ENCODE data around the gene ZNF469.
"Not testable (repeated sequence)": the region's sequence is repeated elsewhere in the genome, so short reads cannot be mapped to it uniquely, and the experiment has no call there.

ZNF469 gene

DNA sequence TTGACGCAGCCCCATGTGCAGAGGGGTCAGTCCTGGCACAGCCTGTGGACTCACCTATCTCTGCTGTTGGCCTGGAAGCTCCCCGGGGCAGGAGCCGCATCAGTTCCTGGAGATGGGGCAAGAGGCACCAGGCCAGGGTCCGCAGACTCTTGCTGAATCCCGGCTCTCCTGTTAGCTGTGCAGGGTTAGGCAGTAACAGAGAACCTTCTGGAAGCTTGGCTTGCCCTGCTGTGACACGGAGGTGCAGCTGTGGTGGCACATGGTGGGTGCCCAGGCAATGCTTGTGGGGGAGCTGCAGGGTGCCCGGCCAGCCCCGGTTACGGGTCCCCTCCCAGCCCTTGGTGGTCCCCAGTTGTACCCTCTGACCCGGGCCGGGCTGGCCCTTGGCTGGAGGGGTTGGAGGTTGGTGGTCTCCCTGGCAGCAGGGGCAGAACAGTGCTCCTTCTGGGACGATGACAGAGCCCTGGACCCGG, 26.0 kb upstream of the ZNF469 start:
- no peaks in the 10 kb centered on the region for H3K79me2 ChIP-seq (ENCODE audit: low read length)
- H3K4me2 ChIP-seq (ENCODE audit: low read length) = no peak overlapping the region
- H3K9me3 ChIP-seq (ENCODE audit: insufficient read depth, low read length) = peaks cover 2% of the 10 kb centered on the region; the same call in 1 of the 2 replicates
- H3K27me3 ChIP-seq (ENCODE audit: low read depth, low read length) = peaks cover 5% of the 10 kb centered on the region; the same call in 1 of the 2 replicates
- no peak for TF ChIP-seq EZH2phosphoT487 (IDR thresholded peaks at IDR 0.05; ENCODE audit: low read depth)
- TF ChIP-seq, protein P1, sequence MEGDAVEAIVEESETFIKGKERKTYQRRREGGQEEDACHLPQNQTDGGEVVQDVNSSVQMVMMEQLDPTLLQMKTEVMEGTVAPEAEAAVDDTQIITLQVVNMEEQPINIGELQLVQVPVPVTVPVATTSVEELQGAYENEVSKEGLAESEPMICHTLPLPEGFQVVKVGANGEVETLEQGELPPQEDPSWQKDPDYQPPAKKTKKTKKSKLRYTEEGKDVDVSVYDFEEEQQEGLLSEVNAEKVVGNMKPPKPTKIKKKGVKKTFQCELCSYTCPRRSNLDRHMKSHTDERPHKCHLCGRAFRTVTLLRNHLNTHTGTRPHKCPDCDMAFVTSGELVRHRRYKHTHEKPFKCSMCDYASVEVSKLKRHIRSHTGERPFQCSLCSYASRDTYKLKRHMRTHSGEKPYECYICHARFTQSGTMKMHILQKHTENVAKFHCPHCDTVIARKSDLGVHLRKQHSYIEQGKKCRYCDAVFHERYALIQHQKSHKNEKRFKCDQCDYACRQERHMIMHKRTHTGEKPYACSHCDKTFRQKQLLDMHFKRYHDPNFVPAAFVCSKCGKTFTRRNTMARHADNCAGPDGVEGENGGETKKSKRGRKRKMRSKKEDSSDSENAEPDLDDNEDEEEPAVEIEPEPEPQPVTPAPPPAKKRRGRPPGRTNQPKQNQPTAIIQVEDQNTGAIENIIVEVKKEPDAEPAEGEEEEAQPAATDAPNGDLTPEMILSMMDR (IDR thresholded peaks at IDR 0.05; ENCODE audit: low read depth, low read length) = no peak
- no peak overlapping the region for H3K9ac ChIP-seq (ENCODE audit: low read length)
- no peak overlapping the region for H2AFZ ChIP-seq (ENCODE audit: low read depth, low read length)
- no peaks in the 10 kb centered on the region for H4K20me1 ChIP-seq (ENCODE audit: insufficient read depth, low read length)
- H3K4me3 ChIP-seq (ENCODE audit: low read length) = no peak overlapping the region
- H3K27ac ChIP-seq (ENCODE audit: low read length) = no peak overlapping the region
- H3K4me1 ChIP-seq (ENCODE audit: low read length) = no peaks in the 10 kb centered on the region
- no peaks in the 10 kb centered on the region for H3K36me3 ChIP-seq (replicated peaks; ENCODE audit: low read depth, low read length)

DNA sequence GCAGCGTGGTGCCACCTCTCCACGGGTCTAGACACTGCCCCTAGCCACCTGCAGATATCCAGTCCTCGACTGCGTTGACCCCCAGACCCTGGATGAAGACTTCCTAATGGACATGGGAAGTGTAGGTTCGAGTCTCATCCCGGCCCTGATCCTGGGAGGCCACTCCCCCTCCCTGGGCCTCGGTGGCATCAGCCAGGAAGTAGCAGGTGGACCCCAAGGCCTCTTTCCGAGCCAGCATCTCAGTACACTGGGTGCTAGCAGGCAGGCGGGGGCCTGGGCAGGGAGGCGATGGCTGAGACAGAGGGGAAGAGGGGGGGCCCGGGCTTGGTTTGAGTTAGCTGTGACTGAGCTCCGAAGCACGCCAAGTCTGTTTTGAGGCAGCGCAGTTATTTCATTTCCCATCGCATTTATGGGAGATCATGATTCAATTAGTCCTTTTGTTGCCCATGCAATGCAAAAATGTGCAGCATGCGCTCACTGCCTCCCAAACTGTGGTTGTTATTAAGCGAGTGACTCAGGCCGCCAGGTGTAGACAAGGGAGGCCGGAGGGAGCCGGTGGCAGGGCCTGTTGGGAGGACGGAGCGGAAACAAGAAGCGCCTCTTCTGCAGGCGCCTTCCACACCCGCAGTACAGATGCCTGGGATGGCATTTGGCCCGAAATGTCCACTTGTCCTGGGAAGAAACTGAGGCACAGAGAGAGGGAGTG, 25.3 kb upstream of the ZNF469 start:
- no peak for TF ChIP-seq EZH2phosphoT487 (IDR thresholded peaks at IDR 0.05; ENCODE audit: low read depth)
- TF ChIP-seq, protein P1 (IDR thresholded peaks at IDR 0.05; ENCODE audit: low read depth, low read length) = no peak
- H2AFZ ChIP-seq (ENCODE audit: low read depth, low read length) = no peak overlapping the region
- H3K79me2 ChIP-seq (ENCODE audit: low read length) = no peaks in the 10 kb centered on the region
- no peaks in the 10 kb centered on the region for H3K4me1 ChIP-seq (ENCODE audit: low read length)
- H3K36me3 ChIP-seq (replicated peaks; ENCODE audit: low read depth, low read length) = no peaks in the 10 kb centered on the region
- peaks cover 7% of the 10 kb centered on the region; the same call in 1 of the 2 replicates for H3K9me3 ChIP-seq (ENCODE audit: insufficient read depth, low read length)
- no peak overlapping the region for H3K4me3 ChIP-seq (ENCODE audit: low read length)
- H3K27ac ChIP-seq (ENCODE audit: low read length) = no peak overlapping the region
- no peak overlapping the region for H3K4me2 ChIP-seq (ENCODE audit: low read length)
- H4K20me1 ChIP-seq (ENCODE audit: insufficient read depth, low read length) = no peaks in the 10 kb centered on the region
- peaks cover 12% of the 10 kb centered on the region; the same call in 1 of the 2 replicates for H3K27me3 ChIP-seq (ENCODE audit: low read depth, low read length)
- no peak overlapping the region for H3K9ac ChIP-seq (ENCODE audit: low read length)

DNA sequence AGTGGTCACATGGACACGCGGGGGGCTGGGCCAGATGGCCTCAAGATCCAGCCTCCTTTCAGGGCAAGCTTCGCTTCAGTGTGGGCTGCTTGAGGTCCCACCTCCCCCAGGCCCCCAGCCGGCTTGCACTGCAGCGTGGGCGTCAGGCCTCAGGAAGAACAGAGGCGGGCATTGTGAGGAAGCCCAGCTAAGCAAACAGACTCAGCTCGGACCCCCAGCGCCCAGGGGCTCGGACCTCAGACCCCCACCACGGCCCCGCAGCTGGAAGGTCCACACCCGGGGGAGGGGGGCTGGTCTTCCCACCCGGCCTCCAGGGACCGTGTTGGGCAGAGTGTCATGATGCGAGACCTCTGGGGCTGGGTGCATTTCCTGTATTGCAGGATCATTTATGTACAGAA, 24.7 kb upstream of the ZNF469 start:
- H4K20me1 ChIP-seq (ENCODE audit: insufficient read depth, low read length) = no peaks in the 10 kb centered on the region
- TF ChIP-seq, protein P1 (IDR thresholded peaks at IDR 0.05; ENCODE audit: low read depth, low read length) = no peak
- no peak for TF ChIP-seq EZH2phosphoT487 (IDR thresholded peaks at IDR 0.05; ENCODE audit: low read depth)
- no peak overlapping the region for H3K27ac ChIP-seq (ENCODE audit: low read length)
- peaks cover 15% of the 10 kb centered on the region; the same call in 1 of the 2 replicates for H3K27me3 ChIP-seq (ENCODE audit: low read depth, low read length)
- H3K4me2 ChIP-seq (ENCODE audit: low read length) = no peak overlapping the region
- H3K9me3 ChIP-seq (ENCODE audit: insufficient read depth, low read length) = peaks cover 7% of the 10 kb centered on the region; the same call in 1 of the 2 replicates
- H3K79me2 ChIP-seq (ENCODE audit: low read length) = no peaks in the 10 kb centered on the region
- no peak overlapping the region for H2AFZ ChIP-seq (ENCODE audit: low read depth, low read length)
- H3K9ac ChIP-seq (ENCODE audit: low read length) = no peak overlapping the region
- peaks cover under 1% of the 10 kb centered on the region; the same call in 1 of the 2 replicates for H3K4me1 ChIP-seq (ENCODE audit: low read length)
- H3K36me3 ChIP-seq (replicated peaks; ENCODE audit: low read depth, low read length) = no peaks in the 10 kb centered on the region
- no peak overlapping the region for H3K4me3 ChIP-seq (ENCODE audit: low read length)

DNA sequence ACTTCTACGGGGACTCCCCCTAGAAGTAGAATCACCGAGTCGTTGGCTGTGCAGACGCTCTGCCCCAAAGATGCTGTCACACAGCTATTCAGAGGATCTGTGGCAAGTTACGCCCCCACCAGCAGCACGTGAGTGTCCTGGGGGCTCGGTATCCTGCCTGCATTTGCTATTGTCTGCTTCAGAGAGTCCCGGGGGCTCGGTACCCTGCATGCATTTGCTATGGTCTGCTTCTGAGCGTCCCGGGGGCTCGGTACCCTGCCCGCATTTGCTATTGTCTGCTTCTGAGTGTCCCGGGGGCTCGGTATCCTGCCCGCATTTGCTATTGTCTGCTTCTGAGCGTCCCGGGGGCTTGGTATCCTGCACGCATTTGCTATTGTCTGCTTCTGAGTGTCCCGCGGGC, 23.8 kb upstream of the ZNF469 start:
- H3K4me1 ChIP-seq (ENCODE audit: low read length) = peaks cover 10% of the 10 kb centered on the region
- peaks cover 18% of the 10 kb centered on the region; the same call in 1 of the 2 replicates for H3K27me3 ChIP-seq (ENCODE audit: low read depth, low read length)
- no peak overlapping the region for H3K27ac ChIP-seq (ENCODE audit: low read length)
- no peaks in the 10 kb centered on the region for H3K79me2 ChIP-seq (ENCODE audit: low read length)
- H3K4me2 ChIP-seq (ENCODE audit: low read length) = no peak overlapping the region
- H3K4me3 ChIP-seq (ENCODE audit: low read length) = no peak overlapping the region
- H4K20me1 ChIP-seq (ENCODE audit: insufficient read depth, low read length) = no peaks in the 10 kb centered on the region
- no peaks in the 10 kb centered on the region for H3K36me3 ChIP-seq (replicated peaks; ENCODE audit: low read depth, low read length)
- H3K9ac ChIP-seq (ENCODE audit: low read length) = no peak overlapping the region
- no peak overlapping the region for H2AFZ ChIP-seq (ENCODE audit: low read depth, low read length)
- TF ChIP-seq EZH2phosphoT487 (IDR thresholded peaks at IDR 0.05; ENCODE audit: low read depth) = no peak
- TF ChIP-seq, protein P1 (IDR thresholded peaks at IDR 0.05; ENCODE audit: low read depth, low read length) = no peak
- H3K9me3 ChIP-seq (ENCODE audit: insufficient read depth, low read length) = peaks cover 9% of the 10 kb centered on the region; the same call in 1 of the 2 replicates

DNA sequence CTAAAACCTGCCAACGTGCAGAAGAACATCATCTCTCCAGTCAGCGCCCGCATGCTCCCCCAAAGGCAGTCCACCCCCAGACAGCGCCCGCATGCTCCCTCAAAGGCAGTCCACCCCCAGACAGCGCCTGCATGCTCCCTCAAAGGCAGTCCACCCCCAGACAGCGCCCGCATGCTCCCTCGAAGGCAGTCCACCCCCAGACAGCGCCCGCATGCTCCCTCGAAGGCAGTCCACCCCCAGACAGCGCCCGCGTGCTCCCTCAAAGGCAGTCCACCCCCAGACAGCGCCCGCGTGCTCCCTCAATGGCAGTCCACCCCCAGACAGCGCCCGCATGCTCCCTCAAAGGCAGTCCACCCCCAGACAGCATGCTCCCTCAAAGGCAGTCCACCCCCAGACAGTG, 22.4 kb upstream of the ZNF469 start:
- H2AFZ ChIP-seq (ENCODE audit: low read depth, low read length); H3K4me2 ChIP-seq (ENCODE audit: low read length); H4K20me1 ChIP-seq (ENCODE audit: insufficient read depth, low read length); H3K79me2 ChIP-seq (ENCODE audit: low read length); H3K27ac ChIP-seq (ENCODE audit: low read length); H3K4me3 ChIP-seq (ENCODE audit: low read length); H3K36me3 ChIP-seq (replicated peaks; ENCODE audit: low read depth, low read length); H3K9ac ChIP-seq (ENCODE audit: low read length): not testable (repeated sequence)
- Histone ChIP-seq H3K27me3 (ENCODE audit: low read depth, low read length) (peaks cover 18% of the 10 kb centered on the region; the same call in 1 of the 2 replicates), H3K4me1 (ENCODE audit: low read length) (peaks cover 11% of the 10 kb centered on the region), H3K9me3 (ENCODE audit: insufficient read depth, low read length) (peaks cover 10% of the 10 kb centered on the region; the same call in 1 of the 2 replicates)
